LNCaP clone FGC (cell line): ENCODE data around the gene NUP210.

Experiments
- DNase-seq: peaks from one replicate; pipeline ENCODE4 v3.0.0-alpha.2; 2011; ENCODE audit warnings: low read depth
- H3K4me3 ChIP-seq: 2 replicates; pipeline ENCODE4 v1.5.1; 2011; ENCODE audit warnings: mild to moderate bottlenecking, low read depth, low read length, control low read depth
- CTCF ChIP-seq: IDR thresholded peaks from 2 replicates; pipeline ENCODE4 v1.5.1; 2012; ENCODE audit warnings: mild to moderate bottlenecking; ENCODE audit not compliant: control insufficient read depth, insufficient read depth; ENCODE audit errors: extremely low read depth

The NUP210 gene

DNA sequence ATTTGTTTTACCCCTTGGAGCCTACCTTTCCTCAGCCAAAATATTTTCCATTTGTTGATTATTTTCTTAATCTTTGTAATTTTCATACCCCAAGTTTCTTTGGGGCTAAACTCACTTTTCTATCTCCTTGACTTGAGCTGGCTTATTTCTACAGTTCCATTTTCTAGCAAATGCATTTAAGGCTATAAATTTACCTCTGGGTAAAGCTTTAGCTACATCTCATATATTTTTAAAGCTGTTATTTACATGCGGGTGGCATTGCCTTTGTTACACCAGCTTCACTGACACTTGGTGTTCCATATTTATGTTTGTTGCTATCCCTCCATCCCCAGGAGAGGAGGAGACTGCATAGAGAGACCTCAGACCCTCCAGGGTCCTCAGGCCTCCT is 136.3 kb downstream of the NUP210 start:
- no peak for TF ChIP-seq CTCF
- no peak for DNase-seq
- no peak overlapping the region for H3K4me3 ChIP-seq

DNA sequence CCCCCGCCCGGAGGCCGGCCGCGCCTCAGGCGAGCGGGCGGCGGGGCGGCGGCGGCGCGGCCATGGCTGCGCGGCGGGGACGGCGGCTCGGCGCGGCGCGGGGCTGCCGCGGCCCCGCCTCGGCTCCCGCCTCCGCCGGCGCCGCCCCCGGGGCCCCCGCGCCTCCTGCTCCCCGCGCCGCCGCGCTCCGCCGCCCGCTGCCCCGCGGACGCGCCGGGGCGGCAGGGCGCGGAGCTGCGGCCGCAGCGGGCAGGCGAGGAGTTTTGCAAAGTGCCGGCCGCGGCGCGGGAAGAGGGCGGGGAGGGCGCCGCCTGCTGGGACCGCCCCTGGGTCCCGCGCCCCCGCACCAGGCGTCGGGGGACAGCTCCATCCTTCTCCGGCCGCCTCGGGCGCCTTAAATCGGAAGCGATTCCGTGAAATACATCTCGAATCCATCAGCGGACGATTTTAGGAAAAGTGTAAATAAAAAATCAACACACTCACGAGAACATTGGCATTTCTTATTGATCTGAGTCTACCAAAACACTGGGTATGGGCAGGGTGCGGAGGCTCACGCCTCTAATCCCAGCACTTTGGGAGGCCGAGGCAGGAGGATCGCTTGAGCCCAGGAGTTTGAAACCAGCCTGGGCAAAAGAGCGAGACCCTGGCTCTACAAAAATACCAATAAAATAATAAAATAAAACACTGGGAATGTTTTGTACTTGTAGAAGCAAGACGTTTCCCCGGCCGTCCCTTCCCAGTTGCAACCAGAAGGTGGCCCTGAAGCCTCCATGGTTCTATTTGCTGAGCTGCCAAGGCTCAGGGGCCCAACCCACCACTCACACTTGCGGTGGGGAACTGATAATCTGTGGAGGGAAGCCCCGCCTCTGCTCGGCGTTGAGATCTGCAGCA is 136.9 kb downstream of the NUP210 start:
- peak; percentile 45 for TF ChIP-seq CTCF
- peak overlapping the region; percentile 29 for H3K4me3 ChIP-seq
- DNase-seq: no peak

DNA sequence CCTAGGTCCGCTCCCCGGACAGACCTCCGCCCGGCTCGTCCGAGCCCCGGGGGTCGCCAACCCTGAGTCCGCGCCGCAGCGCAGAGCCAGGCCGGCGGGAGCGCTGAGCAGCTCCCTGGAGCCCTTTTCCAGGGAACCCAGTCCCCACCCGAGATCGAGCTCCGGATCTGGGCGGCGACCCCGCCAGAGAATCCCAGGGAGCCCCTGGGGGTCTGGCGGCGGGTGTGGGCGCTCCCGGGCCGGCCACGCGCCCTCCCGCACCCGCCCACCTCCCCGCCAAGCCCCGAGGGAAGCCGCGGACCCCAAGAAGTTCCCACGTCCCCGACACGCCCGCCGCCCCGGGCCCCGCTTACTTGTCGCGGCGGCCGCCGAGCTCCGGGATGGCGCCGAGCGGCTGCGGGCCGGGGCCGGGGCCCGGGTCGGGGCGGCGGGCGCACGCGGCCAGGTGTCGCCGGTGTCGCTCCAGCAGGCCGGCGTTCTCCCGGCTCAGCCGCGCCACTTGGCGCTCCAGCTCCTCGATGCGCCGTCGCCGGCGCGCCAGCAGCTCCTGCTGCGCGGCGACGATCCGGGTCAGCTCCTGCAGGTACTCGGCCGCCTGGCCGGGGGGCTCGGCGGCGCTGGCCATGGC is 137.7 kb downstream of the NUP210 start:
- peak; percentile 17; the same call in 1 of the 2 replicates for TF ChIP-seq CTCF
- DNase-seq: no peak
- H3K4me3 ChIP-seq: no peak overlapping the region

DNA sequence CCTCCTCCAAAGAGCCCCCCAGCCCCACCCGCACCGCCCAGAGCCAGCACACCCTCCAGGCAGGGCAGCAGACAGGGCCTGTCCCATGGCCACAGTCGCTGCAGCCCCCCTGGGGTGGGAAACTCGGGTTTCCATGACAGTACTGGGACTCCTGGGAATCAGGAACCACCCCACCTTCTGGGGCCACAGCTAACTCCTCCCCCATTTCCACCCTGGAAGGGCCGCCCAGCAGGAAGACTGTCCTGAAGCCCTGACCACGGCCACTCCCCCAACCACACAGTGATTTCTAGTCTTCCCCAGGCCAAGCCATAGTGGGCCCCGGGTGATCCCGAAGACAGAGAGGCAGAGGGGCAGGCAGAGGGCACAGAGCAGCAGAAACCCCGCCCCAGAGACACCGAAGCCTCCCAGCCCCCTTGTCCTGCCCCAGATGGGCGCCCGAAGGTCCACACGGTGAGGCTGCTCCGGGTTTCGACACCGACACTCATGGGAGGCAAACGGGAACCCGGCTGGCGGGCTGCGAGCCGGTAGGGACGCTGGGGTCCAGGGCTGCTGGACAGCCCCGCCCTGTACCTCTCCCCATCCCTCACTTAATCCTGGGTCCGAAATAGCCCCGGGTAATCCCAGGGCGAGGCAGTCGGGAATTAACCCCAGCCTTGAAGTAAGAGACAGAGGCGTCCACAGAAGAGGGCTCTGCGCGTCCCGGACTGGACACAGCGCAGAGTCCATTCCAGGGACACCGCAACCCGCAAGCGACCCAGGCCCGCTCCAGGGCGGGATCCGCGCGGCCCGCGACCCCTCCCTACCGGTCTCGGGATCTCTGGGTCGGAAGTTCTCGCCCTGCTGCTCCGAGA is 138.4 kb downstream of the NUP210 start:
- no peak overlapping the region for H3K4me3 ChIP-seq
- no peak for DNase-seq
- no peak for TF ChIP-seq CTCF

- no peak for DNase-seq
- TF ChIP-seq CTCF: no peak
- H3K4me3 ChIP-seq: no peak overlapping the region
These were observed 139.2 kb downstream of the NUP210 start for GRCh38 chr3:13280811-13281506.

GRCh38 chr3:13280122-13280790 is 139.9 kb downstream of the NUP210 start:
- no peak for TF ChIP-seq CTCF
- DNase-seq: no peak
- H3K4me3 ChIP-seq: no peak overlapping the region
